ENCODE data around the gene KCNIP4.

GRCh38 chr4:20809812-20810211 lies 1138.8 kb downstream of the KCNIP4 start:
- TF ChIP-seq HCFC1 (IDR thresholded peaks at IDR 0.05; ENCODE audit: low read depth, low read length) (no peak), RUNX1 (IDR thresholded peaks at IDR 0.05; ENCODE audit: low read depth) (no peak), MAX (CRISPR knock-in tag; IDR thresholded peaks at IDR 0.05) (no peak)
